Ishikawa (cell line): Measurements from ENCODE around the gene IREB2.

Source experiments
- CEBPB ChIP-seq: IDR thresholded peaks from 2 replicates; pipeline ENCODE4 v1.6.1; 2012
- CREB1 ChIP-seq: IDR thresholded peaks from 2 replicates; pipeline ENCODE4 v1.6.1; 2012; ENCODE audit warnings: low read depth
- EGR1 ChIP-seq: IDR thresholded peaks from 2 replicates; pipeline ENCODE4 v1.6.1; 2012
- EP300 ChIP-seq: IDR thresholded peaks from 2 replicates; pipeline ENCODE4 v1.6.1; 2012; ENCODE audit warnings: borderline replicate concordance
- FOXM1 ChIP-seq: IDR thresholded peaks from 2 replicates; pipeline ENCODE4 v1.6.1; 2012; ENCODE audit warnings: low read depth, borderline replicate concordance
- MAX ChIP-seq: IDR thresholded peaks from 2 replicates; pipeline ENCODE4 v1.6.1; 2012
- NFIC ChIP-seq: IDR thresholded peaks from 2 replicates; pipeline ENCODE4 v1.6.1; 2012
- RAD21 ChIP-seq: IDR thresholded peaks from 2 replicates; pipeline ENCODE4 v1.6.1; 2012; ENCODE audit warnings: low read depth
- REST ChIP-seq: IDR thresholded peaks from 2 replicates; pipeline ENCODE4 v1.6.1; 2012; ENCODE audit warnings: low read depth, mild to moderate bottlenecking
- TAF1 ChIP-seq: IDR thresholded peaks from 2 replicates; pipeline ENCODE4 v1.6.1; 2012; ENCODE audit warnings: low read depth, mild to moderate bottlenecking
- TCF12 ChIP-seq: IDR thresholded peaks from 2 replicates; pipeline ENCODE4 v1.6.1; 2012; ENCODE audit warnings: low read depth
- TEAD4 ChIP-seq: IDR thresholded peaks from 2 replicates; pipeline ENCODE4 v1.6.1; 2012
- USF1 ChIP-seq: IDR thresholded peaks from 2 replicates; pipeline ENCODE4 v1.6.1; 2012
- YY1 ChIP-seq: IDR thresholded peaks from 2 replicates; pipeline ENCODE4 v1.6.1; 2012; ENCODE audit warnings: low read depth
- ZBTB7A ChIP-seq: IDR thresholded peaks from 2 replicates; pipeline ENCODE4 v1.6.1; 2012; ENCODE audit warnings: low read depth

IREB2 gene

GRCh38 chr15:78414621-78415250, 23.3 kb upstream of the IREB2 start:
- TF ChIP-seq NFIC (no peak), CREB1 (no peak), FOXM1 (no peak), YY1 (no peak), ZBTB7A (no peak)

- TF ChIP-seq RAD21 (peak; percentile 45), EP300 (no peak), NFIC (no peak)
Observed at GRCh38 chr15:78415284-78415683, 22.7 kb upstream of the IREB2 start.

GRCh38 chr15:78417754-78418630, 20.0 kb upstream of the IREB2 start:
- TF ChIP-seq REST = no peak
- no peak for TF ChIP-seq NFIC
- no peak for TF ChIP-seq FOXM1
- TF ChIP-seq EP300 = no peak
- no peak for TF ChIP-seq MAX
- TF ChIP-seq USF1 = no peak
- TF ChIP-seq RAD21 = no peak

- TF ChIP-seq RAD21 (no peak), REST (no peak), TAF1 (no peak), MAX (no peak), USF1 (no peak)
Observed at GRCh38 chr15:78418686-78419085, 19.3 kb upstream of the IREB2 start.

GRCh38 chr15:78419367-78419766, 18.6 kb upstream of the IREB2 start:
- TF ChIP-seq EP300 (no peak), EGR1 (no peak), RAD21 (no peak), FOXM1 (no peak), CEBPB (no peak), CREB1 (no peak), MAX (no peak), ZBTB7A (no peak), NFIC (no peak), YY1 (no peak), TCF12 (no peak)

- no peak for TF ChIP-seq RAD21
- no peak for TF ChIP-seq CEBPB
- TF ChIP-seq EGR1 = no peak
- no peak for TF ChIP-seq MAX
- TF ChIP-seq NFIC = no peak
- TF ChIP-seq EP300 = no peak
- TF ChIP-seq REST = no peak
- no peak for TF ChIP-seq FOXM1
- TF ChIP-seq CREB1 = no peak
- no peak for TF ChIP-seq TEAD4
- no peak for TF ChIP-seq TCF12
Observed at GRCh38 chr15:78420220-78420619, 17.8 kb upstream of the IREB2 start.
